DOHH2 (cell line): ENCODE data around the gene CACNA1D.

Source experiments
- H3F3A ChIP-seq: fragments of 200-600 bp; sonication (generic), shearing (Covaris generic); 2 replicates; pipeline ENCODE4 v1.6.0; 2016; ENCODE audit warnings: antibody characterized with exemption, mild to moderate bottlenecking; ENCODE audit not compliant: control insufficient read depth, insufficient read depth
- H3K27ac ChIP-seq: fragments of 200-600 bp; sonication (generic); 2 replicates; pipeline ENCODE4 v1.5.1; 2014; ENCODE audit warnings: low read depth, mild to moderate bottlenecking, low read length, moderate library complexity
- H3K27me3 ChIP-seq: fragments of 200-600 bp; sonication (generic); 2 replicates; pipeline ENCODE4 v1.6.1; 2014; ENCODE audit warnings: mild to moderate bottlenecking, low read length, mixed read lengths; ENCODE audit not compliant: control insufficient read depth
- H3K36me3 ChIP-seq: fragments of 200-600 bp; sonication (generic); 2 replicates; pipeline ENCODE4 v1.6.1; 2014; ENCODE audit warnings: mild to moderate bottlenecking, low read length, moderate library complexity, mixed read lengths; ENCODE audit not compliant: control insufficient read depth
- H3K4me1 ChIP-seq: fragments of 200-600 bp; sonication (generic); 2 replicates; pipeline ENCODE4 v1.6.1; 2014; ENCODE audit warnings: mild to moderate bottlenecking, low read length, mixed read lengths; ENCODE audit not compliant: control insufficient read depth
- H3K4me2 ChIP-seq: fragments of 200-600 bp; sonication (generic); 2 replicates; pipeline ENCODE4 v1.6.0; 2014; ENCODE audit warnings: mild to moderate bottlenecking, low read length, moderate library complexity
- H3K4me3 ChIP-seq: fragments of 200-600 bp; sonication (generic); 2 replicates; pipeline ENCODE4 v1.5.1; 2014; ENCODE audit warnings: mild to moderate bottlenecking, low read length, mixed read lengths
- H3K79me2 ChIP-seq: fragments of 200-600 bp; sonication (generic); 2 replicates; pipeline ENCODE4 v1.6.1; 2014; ENCODE audit warnings: mild to moderate bottlenecking, low read length, mixed read lengths; ENCODE audit not compliant: control insufficient read depth
- H3K9me2 ChIP-seq: fragments of 200-600 bp; sonication (generic); replicated peaks from 2 replicates; pipeline ENCODE4 v1.6.1; 2014; ENCODE audit warnings: mild to moderate bottlenecking, low read length, mixed read lengths; ENCODE audit not compliant: control insufficient read depth
- H3K9me3 ChIP-seq: fragments of 200-600 bp; sonication (generic); 2 replicates; pipeline ENCODE4 v1.6.1; 2014; ENCODE audit warnings: antibody characterized with exemption, low read length, mixed read lengths; ENCODE audit not compliant: control insufficient read depth, insufficient read depth
- H4K20me1 ChIP-seq: fragments of 200-600 bp; sonication (generic); 2 replicates; pipeline ENCODE4 v1.6.0; 2014; ENCODE audit warnings: low read depth, mild to moderate bottlenecking, antibody characterized with exemption, low read length, moderate library complexity; ENCODE audit not compliant: control insufficient read depth, insufficient read depth
- CTCF ChIP-seq: fragments of 200-600 bp; sonication (generic); IDR thresholded peaks from one replicate; pipeline ENCODE4 v1.5.1; 2014; ENCODE audit warnings: antibody characterized with exemption, mild to moderate bottlenecking, low read depth, low read length; ENCODE audit not compliant: poor library complexity, severe bottlenecking
- EZH2phosphoT487 ChIP-seq: fragments of 200-600 bp; sonication (generic); IDR thresholded peaks from 2 replicates; pipeline ENCODE4 v1.6.1; 2017; ENCODE audit warnings: borderline replicate concordance, mild to moderate bottlenecking, antibody characterized with exemption, low read length, moderate library complexity, mixed read lengths

CACNA1D gene

GRCh38 chr3:53595660-53596059 is 101.2 kb downstream of the CACNA1D start:
- Histone ChIP-seq H3K9me2 (no peaks in the 10 kb centered on the region), H3F3A (no peaks in the 10 kb centered on the region), H3K27me3 (peaks cover 3% of the 10 kb centered on the region; the same call in 1 of the 2 replicates), H3K36me3 (no peaks in the 10 kb centered on the region), H3K4me3 (no peak overlapping the region), H3K79me2 (no peaks in the 10 kb centered on the region), H3K4me1 (peaks cover 7% of the 10 kb centered on the region), H3K9me3 (no peaks in the 10 kb centered on the region), H3K27ac (no peak overlapping the region), H3K4me2 (no peak overlapping the region), H4K20me1 (no peaks in the 10 kb centered on the region)
- TF ChIP-seq EZH2phosphoT487 (no peak), CTCF (no peak)

GRCh38 chr3:53597136-53597915 is 102.9 kb downstream of the CACNA1D start:
- Histone ChIP-seq H3K9me3 (no peaks in the 10 kb centered on the region), H3F3A (no peaks in the 10 kb centered on the region), H3K9me2 (no peaks in the 10 kb centered on the region), H3K4me3 (no peak overlapping the region), H3K27me3 (peaks cover 3% of the 10 kb centered on the region; the same call in 1 of the 2 replicates), H3K4me1 (peaks cover 7% of the 10 kb centered on the region), H3K79me2 (no peaks in the 10 kb centered on the region), H3K4me2 (no peak overlapping the region), H4K20me1 (no peaks in the 10 kb centered on the region), H3K36me3 (no peaks in the 10 kb centered on the region), H3K27ac (no peak overlapping the region)
- TF ChIP-seq CTCF (no peak), EZH2phosphoT487 (no peak)

- no peak for TF ChIP-seq CTCF
- no peak for TF ChIP-seq EZH2phosphoT487
- H3K27ac ChIP-seq, result no peak overlapping the region
Measured at GRCh38 chr3:53599771-53600170, 105.4 kb downstream of the CACNA1D start.

More at GRCh38 chr3:53599771-53600170, 105.4 kb downstream of the CACNA1D start:
- no peaks in the 10 kb centered on the region for H3K36me3 ChIP-seq
- no peaks in the 10 kb centered on the region for H4K20me1 ChIP-seq
- H3K79me2 ChIP-seq, result no peaks in the 10 kb centered on the region
- H3K9me3 ChIP-seq, result no peaks in the 10 kb centered on the region
- peaks cover 4% of the 10 kb centered on the region; the same call in 1 of the 2 replicates for H3K27me3 ChIP-seq
- no peaks in the 10 kb centered on the region for H3K9me2 ChIP-seq
- H3K4me1 ChIP-seq, result no peaks in the 10 kb centered on the region
- H3K4me3 ChIP-seq, result no peak overlapping the region
- H3K4me2 ChIP-seq, result no peak overlapping the region
- H3F3A ChIP-seq, result no peaks in the 10 kb centered on the region
